ENCODE data around the gene SMIM43.

Gene SMIM43

GRCh38 chr4:121773883-121774282 is 8.9 kb upstream of the SMIM43 start:
- no peak for TF ChIP-seq CTCF (IDR thresholded peaks at IDR 0.05; ENCODE audit: low read depth, low read length, missing control alignments)
- no peak overlapping the region for H3K4me3 ChIP-seq (ENCODE audit: low read depth, low read length)
- DNase-seq (ENCODE audit: low read depth), result no peak

GRCh38 chr4:121771869-121772268 is 6.9 kb upstream of the SMIM43 start:
- no peak for DNase-seq (ENCODE audit: low read depth)
- TF ChIP-seq CTCF (IDR thresholded peaks at IDR 0.05; ENCODE audit: low read depth, low read length, missing control alignments), result no peak
- no peak overlapping the region for H3K4me3 ChIP-seq (ENCODE audit: low read depth, low read length)

GRCh38 chr4:121769341-121769740 is 4.4 kb upstream of the SMIM43 start:
- TF ChIP-seq CTCF (IDR thresholded peaks at IDR 0.05; ENCODE audit: low read depth, low read length, missing control alignments), result no peak
- H3K4me3 ChIP-seq (ENCODE audit: low read depth, low read length), result no peak overlapping the region
- DNase-seq (ENCODE audit: low read depth), result no peak

DNA sequence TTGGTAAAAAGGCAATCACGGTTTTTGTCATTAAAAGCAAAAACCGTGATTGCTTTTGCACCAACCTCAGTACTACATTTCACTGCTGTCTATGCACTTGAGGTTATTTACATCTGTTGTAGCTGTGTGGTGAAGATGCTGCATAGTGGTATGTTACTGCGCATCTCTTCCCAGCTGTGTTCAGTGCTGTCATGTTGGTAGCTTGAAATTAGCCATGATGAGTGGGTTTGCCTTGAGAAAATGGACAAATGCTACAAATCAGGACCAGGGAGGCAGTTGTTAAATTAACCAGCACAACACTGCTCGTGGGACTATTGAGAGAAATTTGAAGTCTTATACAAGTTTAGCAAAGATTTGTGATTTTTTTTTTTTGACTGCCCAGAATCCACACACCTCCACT is 2.2 kb upstream of the SMIM43 start:
- TF ChIP-seq CTCF (IDR thresholded peaks at IDR 0.05; ENCODE audit: low read depth, low read length, missing control alignments), result no peak
- H3K4me3 ChIP-seq (ENCODE audit: low read depth, low read length), result no peak overlapping the region
- DNase-seq (ENCODE audit: low read depth), result no peak

- DNase-seq (ENCODE audit: low read depth), result no peak
- H3K4me3 ChIP-seq (ENCODE audit: low read depth, low read length), result no peak overlapping the region
- no peak for TF ChIP-seq CTCF (IDR thresholded peaks at IDR 0.05; ENCODE audit: low read depth, low read length, missing control alignments)
Observed at GRCh38 chr4:121765971-121766538, 1.1 kb upstream of the SMIM43 start.

- no peak for TF ChIP-seq CTCF (IDR thresholded peaks at IDR 0.05; ENCODE audit: low read depth, low read length, missing control alignments)
- H3K4me3 ChIP-seq (ENCODE audit: low read depth, low read length), result no peak overlapping the region
- no peak for DNase-seq (ENCODE audit: low read depth)
Observed at GRCh38 chr4:121765368-121765705, 373 bp upstream of the SMIM43 start.

- no peak for TF ChIP-seq CTCF (IDR thresholded peaks at IDR 0.05; ENCODE audit: low read depth, low read length, missing control alignments)
- no peak for DNase-seq (ENCODE audit: low read depth)
- no peak overlapping the region for H3K4me3 ChIP-seq (ENCODE audit: low read depth, low read length)
Observed at GRCh38 chr4:121764303-121764701, 662 bp downstream of the SMIM43 start.

Data from GM12864 (cell line).